ENCODE data around the gene PPP2CA. TPM values are rescaled to one million over a fixed set of nuclear protein-coding genes. Genes with fewer than 3 reads are reported as not detected.

Gene PPP2CA
- total and polyA plus RNA-seq, 3 experiments from 2014 or later = 189 to 232 (median 210) TPM

DNA sequence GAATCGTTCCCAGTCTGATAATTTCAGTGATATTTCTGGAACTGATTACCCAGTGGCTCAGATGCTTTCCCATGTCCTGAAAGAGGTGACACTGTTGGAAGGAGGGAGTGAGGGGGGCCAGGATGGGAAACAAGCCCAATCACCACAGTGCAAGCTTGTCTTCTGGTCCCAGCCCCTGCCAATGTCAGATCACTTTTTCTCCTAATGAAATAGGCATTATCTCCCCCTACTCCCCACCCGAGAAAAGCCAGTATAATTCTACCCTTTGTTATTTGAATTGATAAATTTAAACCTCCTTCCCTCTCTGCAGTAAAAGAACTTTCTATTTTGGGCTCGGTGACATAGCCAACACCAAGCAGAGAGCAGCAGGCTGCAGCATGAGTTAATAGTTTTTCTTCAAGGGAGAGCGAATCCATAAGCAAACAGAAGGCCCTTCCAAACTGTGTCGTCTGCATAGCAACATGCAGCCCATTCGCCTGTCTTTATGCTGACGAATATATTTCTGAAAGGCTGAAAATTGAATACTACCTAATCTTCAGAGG, 14.6 kb upstream of the PPP2CA start:
- H3K27ac ChIP-seq (ENCODE audit: low read depth, low read length) = no peak overlapping the region
- no peaks in the 10 kb centered on the region for H3K36me3 Mint-ChIP-seq
- no peak overlapping the region for H3K27ac Mint-ChIP-seq
- no peak for DNase-seq
- H3K4me1 ChIP-seq (ENCODE audit: insufficient read depth, low read length) = no peaks in the 10 kb centered on the region
- no peaks in the 10 kb centered on the region for H3K9me3 Mint-ChIP-seq
- no peak overlapping the region for H3K4me3 ChIP-seq (ENCODE audit: low read length)
- ChIA-PET CTCF (no interaction called here), POLR2A (no interaction called here)
- no peaks in the 10 kb centered on the region for H3K9me3 ChIP-seq (ENCODE audit: low read length)
- H3K4me3 Mint-ChIP-seq = no peak overlapping the region
- no peaks in the 10 kb centered on the region for H3K4me1 Mint-ChIP-seq
- peaks cover 3 to 15% of the 10 kb centered on the region in 2 donors for H3K27me3 Mint-ChIP-seq
- no peaks in the 10 kb centered on the region for H3K36me3 ChIP-seq (ENCODE audit: insufficient read depth, low read length)
- H3K27me3 ChIP-seq (ENCODE audit: insufficient read depth, low read length, poor library complexity, severe bottlenecking) = no peaks in the 10 kb centered on the region

DNA sequence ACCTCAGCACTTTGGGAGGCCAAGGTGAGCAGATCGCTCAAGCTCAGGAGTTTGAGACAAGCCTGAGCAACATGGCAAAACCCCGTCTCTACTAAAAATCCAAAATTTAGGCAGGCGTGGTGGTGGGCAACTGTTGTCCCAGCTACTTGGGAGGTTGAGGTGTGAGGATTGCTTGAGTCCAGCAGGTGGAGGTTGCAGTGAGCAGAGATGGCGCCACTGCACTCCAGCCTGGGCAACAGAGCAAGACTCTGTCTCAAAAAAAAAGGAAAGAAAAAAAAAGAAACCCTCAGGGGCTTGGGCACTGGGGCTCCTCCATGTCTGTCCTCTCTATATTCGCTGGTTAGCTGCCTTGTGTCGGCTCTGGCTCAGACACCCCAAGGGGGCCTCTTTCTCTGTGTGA, 10.9 kb upstream of the PPP2CA start:
- Mint-ChIP-seq H3K4me1 (no peaks in the 10 kb centered on the region), H3K27ac (no peak overlapping the region), H3K27me3 (peaks cover 6 to 11% of the 10 kb centered on the region in 2 donors), H3K9me3 (no peaks in the 10 kb centered on the region), H3K36me3 (no peaks in the 10 kb centered on the region), H3K4me3 (no peak overlapping the region)
- Histone ChIP-seq H3K9me3 (ENCODE audit: low read length) (no peaks in the 10 kb centered on the region), H3K36me3 (ENCODE audit: insufficient read depth, low read length) (no peaks in the 10 kb centered on the region), H3K27me3 (ENCODE audit: insufficient read depth, low read length, poor library complexity, severe bottlenecking) (no peaks in the 10 kb centered on the region), H3K4me1 (ENCODE audit: insufficient read depth, low read length) (no peaks in the 10 kb centered on the region), H3K27ac (ENCODE audit: low read depth, low read length) (no peak overlapping the region), H3K4me3 (ENCODE audit: low read length) (no peak overlapping the region)
- CTCF ChIA-PET = interaction anchor here (1.2 to 2.0 kb wide), 3 partner anchors 9 to 12 kb away, joined by 3 to 8 read pairs (median 4); partner anchors contain the start of gene PPP2CA
- POLR2A ChIA-PET = interaction anchor here (1.3 kb wide), 1 partner anchor 10 kb away, joined by 5 read pairs; no protein-coding TSS in a partner anchor
- DNase-seq = no peak

- H3K27me3 Mint-ChIP-seq = peaks cover 6 to 11% of the 10 kb centered on the region in 2 donors
- H3K4me1 Mint-ChIP-seq = no peaks in the 10 kb centered on the region
- H3K4me3 ChIP-seq (ENCODE audit: low read length) = no peak overlapping the region
- H3K9me3 ChIP-seq (ENCODE audit: low read length) = no peaks in the 10 kb centered on the region
- H3K27me3 ChIP-seq (ENCODE audit: insufficient read depth, low read length, poor library complexity, severe bottlenecking) = no peaks in the 10 kb centered on the region
- H3K36me3 Mint-ChIP-seq = no peaks in the 10 kb centered on the region
- POLR2A ChIA-PET = no interaction called here
- CTCF ChIA-PET = interaction anchor here (0.9 to 2.0 kb wide), 3 partner anchors 10 to 25 kb away, joined by 4 to 8 read pairs (median 4); partner anchors contain the start of gene PPP2CA
- H3K4me3 Mint-ChIP-seq = no peak overlapping the region
- no peak for DNase-seq
- H3K27ac ChIP-seq (ENCODE audit: low read depth, low read length) = no peak overlapping the region
- no peaks in the 10 kb centered on the region for H3K4me1 ChIP-seq (ENCODE audit: insufficient read depth, low read length)
- H3K36me3 ChIP-seq (ENCODE audit: insufficient read depth, low read length) = no peaks in the 10 kb centered on the region
- no peaks in the 10 kb centered on the region for H3K9me3 Mint-ChIP-seq
- H3K27ac Mint-ChIP-seq = no peak overlapping the region
These were observed 10.4 kb upstream of the PPP2CA start for GRCh38 chr5:134236318-134236717.

DNA sequence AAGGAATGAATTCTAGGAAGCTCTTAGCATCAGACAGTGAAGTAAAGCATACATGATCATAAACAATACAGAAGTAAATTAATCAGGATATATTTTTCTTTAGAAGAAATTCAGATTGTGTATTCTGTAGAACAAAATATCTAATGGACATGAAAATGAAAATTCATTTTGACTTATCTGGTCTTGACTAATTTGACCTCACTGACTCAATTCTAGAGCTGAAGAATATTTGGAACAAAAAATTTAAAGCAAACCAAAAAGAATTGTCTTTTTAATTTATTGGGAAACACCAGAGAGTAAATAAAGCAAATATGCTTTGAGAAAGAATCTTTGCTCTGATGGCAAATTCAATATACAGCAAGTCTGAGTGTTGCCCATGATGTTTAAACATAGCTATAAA, 2.8 kb upstream of the PPP2CA start:
- H3K9me3 ChIP-seq (ENCODE audit: low read length) = no peaks in the 10 kb centered on the region
- Mint-ChIP-seq H3K4me1 (peaks cover 24 to 31% (median 28%) of the 10 kb centered on the region in 3 donors), H3K4me3 (peak overlapping the region in 1 of 7 donors; percentile 3), H3K27ac (peak overlapping the region in 3 of 8 donors; percentile 30 to 84 (median 46)), H3K27me3 (peaks cover 0 to 3% of the 10 kb centered on the region in 2 donors), H3K36me3 (peaks cover 0 to 23% (median 2%) of the 10 kb centered on the region in 3 donors), H3K9me3 (no peaks in the 10 kb centered on the region)
- H3K27me3 ChIP-seq (ENCODE audit: insufficient read depth, low read length, poor library complexity, severe bottlenecking) = no peaks in the 10 kb centered on the region
- H3K4me3 ChIP-seq (ENCODE audit: low read length) = no peak overlapping the region
- no peak for DNase-seq
- ChIA-PET CTCF (no interaction called here), POLR2A (no interaction called here)
- no peak overlapping the region for H3K27ac ChIP-seq (ENCODE audit: low read depth, low read length)
- H3K36me3 ChIP-seq (ENCODE audit: insufficient read depth, low read length) = no peaks in the 10 kb centered on the region
- peaks cover 21% of the 10 kb centered on the region for H3K4me1 ChIP-seq (ENCODE audit: insufficient read depth, low read length)

GRCh38 chr5:134227776-134228175, 1.9 kb upstream of the PPP2CA start:
- DNase-seq = no peak
- H3K27ac Mint-ChIP-seq = peak overlapping the region; percentile 98 to 100 (median 99)
- H3K36me3 ChIP-seq (ENCODE audit: insufficient read depth, low read length) = no peaks in the 10 kb centered on the region
- ChIA-PET CTCF (interaction anchor here (0.8 to 2.7 kb wide), 2 partner anchors 8 to 188 kb away, joined by 4 to 8 read pairs; no protein-coding TSS in a partner anchor), POLR2A (interaction anchor here (0.9 to 3.6 kb wide), 3 partner anchors 10 to 139 kb away, joined by 5 to 41 read pairs (median 18); partner anchors contain the start of genes CDKL3 and SKP1)
- no peaks in the 10 kb centered on the region for H3K9me3 ChIP-seq (ENCODE audit: low read length)
- H3K27me3 Mint-ChIP-seq = peaks cover 0 to 3% of the 10 kb centered on the region in 2 donors
- H3K4me3 Mint-ChIP-seq = peak overlapping the region; percentile 94 to 100 (median 96)
- H3K4me1 ChIP-seq (ENCODE audit: insufficient read depth, low read length) = peaks cover 30% of the 10 kb centered on the region
- H3K27ac ChIP-seq (ENCODE audit: low read depth, low read length) = no peak overlapping the region
- no peak overlapping the region for H3K4me3 ChIP-seq (ENCODE audit: low read length)
- H3K36me3 Mint-ChIP-seq = peaks cover 0 to 27% (median 2%) of the 10 kb centered on the region in 3 donors
- H3K4me1 Mint-ChIP-seq = peaks cover 32 to 39% (median 36%) of the 10 kb centered on the region in 3 donors
- no peaks in the 10 kb centered on the region for H3K9me3 Mint-ChIP-seq
- H3K27me3 ChIP-seq (ENCODE audit: insufficient read depth, low read length, poor library complexity, severe bottlenecking) = no peaks in the 10 kb centered on the region

GRCh38 chr5:134227259-134227658, 1.4 kb upstream of the PPP2CA start:
- H3K9me3 ChIP-seq (ENCODE audit: low read length) = no peaks in the 10 kb centered on the region
- peak overlapping the region; percentile 99 for H3K27ac ChIP-seq (ENCODE audit: low read depth, low read length)
- H3K4me1 Mint-ChIP-seq = peaks cover 37 to 45% (median 41%) of the 10 kb centered on the region in 3 donors
- H3K4me3 ChIP-seq (ENCODE audit: low read length) = peak overlapping the region; percentile 85
- CTCF ChIA-PET = interaction anchor here (0.7 to 4.0 kb wide), 7 partner anchors 9 to 188 kb away, joined by 3 to 31 read pairs (median 5); partner anchors contain the start of gene SKP1
- H3K27ac Mint-ChIP-seq = peak overlapping the region; percentile 98 to 100 (median 99)
- H3K36me3 ChIP-seq (ENCODE audit: insufficient read depth, low read length) = no peaks in the 10 kb centered on the region
- POLR2A ChIA-PET = interaction anchor here (0.7 to 3.6 kb wide), 10 partner anchors 10 to 297 kb away, joined by 3 to 41 read pairs (median 4); partner anchors contain the start of genes CDKL3, CDKN2AIPNL, SKP1 and VDAC1
- peaks cover 35% of the 10 kb centered on the region for H3K4me1 ChIP-seq (ENCODE audit: insufficient read depth, low read length)
- no peaks in the 10 kb centered on the region for H3K9me3 Mint-ChIP-seq
- peaks cover 0 to 30% (median 2%) of the 10 kb centered on the region in 3 donors for H3K36me3 Mint-ChIP-seq
- no peaks in the 10 kb centered on the region for H3K27me3 ChIP-seq (ENCODE audit: insufficient read depth, low read length, poor library complexity, severe bottlenecking)
- no peak for DNase-seq
- H3K27me3 Mint-ChIP-seq = peaks cover 0 to 3% of the 10 kb centered on the region in 2 donors
- H3K4me3 Mint-ChIP-seq = peak overlapping the region; percentile 94 to 100 (median 96)

- CTCF ChIA-PET = interaction anchor here (0.7 to 4.0 kb wide), 11 partner anchors 10 to 512 kb away, joined by 3 to 31 read pairs (median 5); partner anchors contain the start of genes CAMLG, CDKN2AIPNL and SKP1
- Histone ChIP-seq H3K27ac (ENCODE audit: low read depth, low read length) (peak overlapping the region; percentile 99), H3K27me3 (ENCODE audit: insufficient read depth, low read length, poor library complexity, severe bottlenecking) (no peaks in the 10 kb centered on the region), H3K4me1 (ENCODE audit: insufficient read depth, low read length) (peaks cover 39% of the 10 kb centered on the region), H3K4me3 (ENCODE audit: low read length) (peak overlapping the region; percentile 85), H3K36me3 (ENCODE audit: insufficient read depth, low read length) (no peaks in the 10 kb centered on the region), H3K9me3 (ENCODE audit: low read length) (no peaks in the 10 kb centered on the region)
- H3K27ac Mint-ChIP-seq = peak overlapping the region; percentile 98 to 100 (median 99)
- H3K36me3 Mint-ChIP-seq = peaks cover 0 to 35% (median 2%) of the 10 kb centered on the region in 3 donors
- DNase-seq = peak in 3 of 5 donors; percentile 78 to 95 (median 87)
- peaks cover 41 to 51% (median 48%) of the 10 kb centered on the region in 3 donors for H3K4me1 Mint-ChIP-seq
- H3K9me3 Mint-ChIP-seq = no peaks in the 10 kb centered on the region
- peak overlapping the region; percentile 94 to 100 (median 96) for H3K4me3 Mint-ChIP-seq
- POLR2A ChIA-PET = interaction anchor here (0.7 to 3.6 kb wide), 24 partner anchors 11 to 1801 kb away, joined by 3 to 41 read pairs (median 4); partner anchors contain the start of genes C5orf24, CAMLG, CDKL3 and CDKN2AIPNL
- H3K27me3 Mint-ChIP-seq = peaks cover 0 to 3% of the 10 kb centered on the region in 2 donors
These were observed 744 bp upstream of the PPP2CA start for GRCh38 chr5:134226441-134227192.
